Measurements from ENCODE around the gene KRTAP9-6.

- TF ChIP-seq, protein P1, sequence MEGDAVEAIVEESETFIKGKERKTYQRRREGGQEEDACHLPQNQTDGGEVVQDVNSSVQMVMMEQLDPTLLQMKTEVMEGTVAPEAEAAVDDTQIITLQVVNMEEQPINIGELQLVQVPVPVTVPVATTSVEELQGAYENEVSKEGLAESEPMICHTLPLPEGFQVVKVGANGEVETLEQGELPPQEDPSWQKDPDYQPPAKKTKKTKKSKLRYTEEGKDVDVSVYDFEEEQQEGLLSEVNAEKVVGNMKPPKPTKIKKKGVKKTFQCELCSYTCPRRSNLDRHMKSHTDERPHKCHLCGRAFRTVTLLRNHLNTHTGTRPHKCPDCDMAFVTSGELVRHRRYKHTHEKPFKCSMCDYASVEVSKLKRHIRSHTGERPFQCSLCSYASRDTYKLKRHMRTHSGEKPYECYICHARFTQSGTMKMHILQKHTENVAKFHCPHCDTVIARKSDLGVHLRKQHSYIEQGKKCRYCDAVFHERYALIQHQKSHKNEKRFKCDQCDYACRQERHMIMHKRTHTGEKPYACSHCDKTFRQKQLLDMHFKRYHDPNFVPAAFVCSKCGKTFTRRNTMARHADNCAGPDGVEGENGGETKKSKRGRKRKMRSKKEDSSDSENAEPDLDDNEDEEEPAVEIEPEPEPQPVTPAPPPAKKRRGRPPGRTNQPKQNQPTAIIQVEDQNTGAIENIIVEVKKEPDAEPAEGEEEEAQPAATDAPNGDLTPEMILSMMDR (IDR thresholded peaks at IDR 0.05), result no peak
- TF ChIP-seq EP300 (IDR thresholded peaks at IDR 0.05), result no peak
These were observed 2.5 kb downstream of the KRTAP9-6 start for GRCh38 chr17:41267711-41268110.
